ENCODE data around the gene CHGA. TPM values are rescaled to one million over a fixed set of nuclear protein-coding genes. Genes with fewer than 3 reads are reported as not detected.

CHGA gene
- total and polyA plus RNA-seq, 2 donors, result 0.71 to 4.3 TPM

DNA sequence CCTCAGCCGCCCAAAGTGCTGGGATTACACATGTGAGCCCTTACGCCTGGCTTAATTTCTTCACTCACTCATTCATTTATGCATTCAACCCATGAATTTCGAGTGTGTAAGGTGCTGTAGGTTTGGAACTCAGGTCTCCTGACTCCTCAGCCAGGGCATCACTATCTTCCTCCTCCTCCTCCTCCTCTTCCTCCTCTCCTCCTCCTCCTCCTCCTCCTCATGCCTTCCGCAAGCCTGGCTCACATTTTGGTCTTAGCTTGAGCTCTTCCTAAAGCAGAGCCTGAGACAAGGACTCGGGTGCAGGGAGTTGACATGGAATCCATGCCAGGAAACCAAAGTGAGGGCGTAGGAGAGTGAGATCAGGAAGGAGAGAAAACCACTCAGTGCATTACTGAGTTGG is 20.8 kb upstream of the CHGA start:
- peaks cover 0 to 23% of the 10 kb centered on the region in 2 donors for H3K27me3 ChIP-seq (ENCODE audit: control insufficient read depth in 2 of 2, insufficient read depth in 1 of 2, low read length in 1 of 2)
- H3K27ac ChIP-seq (ENCODE audit: low read depth in 1 of 2, low read length in 1 of 2), result no peak overlapping the region
- 80% methylated on average over 6 of the region's 6 CpGs for WGBS
- H3K4me1 ChIP-seq (ENCODE audit: control insufficient read depth in 2 of 2, insufficient read depth in 2 of 2, low read length in 2 of 2), result peaks cover 0 to 3% of the 10 kb centered on the region in 2 donors
- no peak overlapping the region for H3K4me3 ChIP-seq (ENCODE audit: low read length in 2 of 2)
- no peak for DNase-seq (ENCODE audit: low read depth in 6 of 9, low spot score in 9 of 9)
- H3K36me3 ChIP-seq (ENCODE audit: control insufficient read depth in 2 of 2, insufficient read depth in 2 of 2, low read length in 1 of 2), result no peaks in the 10 kb centered on the region
- H3K9me3 ChIP-seq (ENCODE audit: control insufficient read depth in 2 of 2, insufficient read depth in 1 of 2, low read length in 1 of 2), result no peaks in the 10 kb centered on the region

GRCh38 chr14:92902726-92903125 is 20.2 kb upstream of the CHGA start:
- H3K4me3 ChIP-seq (ENCODE audit: low read length in 2 of 2), result no peak overlapping the region
- peaks cover 0 to 3% of the 10 kb centered on the region in 2 donors for H3K4me1 ChIP-seq (ENCODE audit: control insufficient read depth in 2 of 2, insufficient read depth in 2 of 2, low read length in 2 of 2)
- H3K27ac ChIP-seq (ENCODE audit: low read depth in 1 of 2, low read length in 1 of 2), result no peak overlapping the region
- WGBS, result 33% methylated on average over 17 of the region's 17 CpGs
- peaks cover 0 to 23% of the 10 kb centered on the region in 2 donors for H3K27me3 ChIP-seq (ENCODE audit: control insufficient read depth in 2 of 2, insufficient read depth in 1 of 2, low read length in 1 of 2)
- DNase-seq (ENCODE audit: low read depth in 6 of 9, low spot score in 9 of 9), result no peak
- H3K9me3 ChIP-seq (ENCODE audit: control insufficient read depth in 2 of 2, insufficient read depth in 1 of 2, low read length in 1 of 2), result no peaks in the 10 kb centered on the region
- no peaks in the 10 kb centered on the region for H3K36me3 ChIP-seq (ENCODE audit: control insufficient read depth in 2 of 2, insufficient read depth in 2 of 2, low read length in 1 of 2)

DNA sequence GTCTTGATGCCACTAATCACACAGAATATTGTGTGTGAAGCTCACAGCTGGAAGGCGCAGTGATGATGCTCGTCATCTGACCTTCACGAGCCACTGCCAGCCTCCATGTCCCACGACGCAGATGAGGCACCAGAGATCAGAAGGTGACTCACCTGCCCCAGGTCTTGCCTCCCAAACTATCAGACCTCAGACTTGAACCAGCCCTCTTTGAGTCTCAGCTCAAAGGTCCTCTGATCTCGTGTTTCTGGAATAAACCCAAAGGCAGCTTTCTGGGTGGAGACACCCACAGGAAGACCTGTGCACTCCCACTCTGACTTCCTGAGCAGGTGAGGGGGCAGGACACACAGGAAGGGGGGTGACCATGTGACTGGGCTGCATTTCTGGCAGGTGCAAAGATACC is 19.6 kb upstream of the CHGA start:
- Histone ChIP-seq H3K27ac (ENCODE audit: low read depth in 1 of 2, low read length in 1 of 2) (no peak overlapping the region), H3K36me3 (ENCODE audit: control insufficient read depth in 2 of 2, insufficient read depth in 2 of 2, low read length in 1 of 2) (no peaks in the 10 kb centered on the region), H3K4me1 (ENCODE audit: control insufficient read depth in 2 of 2, insufficient read depth in 2 of 2, low read length in 2 of 2) (peaks cover 0 to 3% of the 10 kb centered on the region in 2 donors), H3K4me3 (ENCODE audit: low read length in 2 of 2) (no peak overlapping the region), H3K27me3 (ENCODE audit: control insufficient read depth in 2 of 2, insufficient read depth in 1 of 2, low read length in 1 of 2) (peaks cover 0 to 23% of the 10 kb centered on the region in 2 donors), H3K9me3 (ENCODE audit: control insufficient read depth in 2 of 2, insufficient read depth in 1 of 2, low read length in 1 of 2) (no peaks in the 10 kb centered on the region)
- DNase-seq (ENCODE audit: low read depth in 6 of 9, low spot score in 9 of 9), result no peak
- 70% methylated on average over 6 of the region's 6 CpGs for WGBS

- no peak for DNase-seq (ENCODE audit: low read depth in 6 of 9, low spot score in 9 of 9)
- Histone ChIP-seq H3K9me3 (ENCODE audit: control insufficient read depth in 2 of 2, insufficient read depth in 1 of 2, low read length in 1 of 2) (no peaks in the 10 kb centered on the region), H3K27ac (ENCODE audit: low read depth in 1 of 2, low read length in 1 of 2) (no peak overlapping the region), H3K27me3 (ENCODE audit: control insufficient read depth in 2 of 2, insufficient read depth in 1 of 2, low read length in 1 of 2) (peaks cover 0 to 23% of the 10 kb centered on the region in 2 donors), H3K4me3 (ENCODE audit: low read length in 2 of 2) (no peak overlapping the region), H3K4me1 (ENCODE audit: control insufficient read depth in 2 of 2, insufficient read depth in 2 of 2, low read length in 2 of 2) (peaks cover 0 to 3% of the 10 kb centered on the region in 2 donors), H3K36me3 (ENCODE audit: control insufficient read depth in 2 of 2, insufficient read depth in 2 of 2, low read length in 1 of 2) (no peaks in the 10 kb centered on the region)
- WGBS, result 82% methylated on average over 8 of the region's 8 CpGs
Measured at GRCh38 chr14:92905667-92906066, 17.3 kb upstream of the CHGA start.

DNA sequence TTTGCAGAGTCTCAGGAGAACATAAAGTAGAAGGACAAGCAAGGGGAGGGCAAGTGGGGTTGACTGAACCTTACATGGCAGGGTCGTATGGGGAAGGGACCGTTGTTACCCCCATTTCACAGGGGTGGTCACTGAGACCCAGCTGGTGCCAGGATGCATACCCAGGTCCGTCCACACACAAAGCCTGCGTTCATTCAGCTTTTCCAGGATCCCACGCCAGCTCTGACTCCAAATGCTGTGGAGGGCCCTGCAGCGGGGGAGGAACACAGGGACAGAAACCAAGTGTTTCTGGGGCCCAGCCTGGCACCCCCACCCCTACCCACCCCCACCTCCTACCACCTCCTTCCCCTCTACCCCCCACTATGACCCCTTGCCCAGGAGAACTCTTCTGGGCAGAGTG is 16.5 kb upstream of the CHGA start:
- peaks cover 0 to 23% of the 10 kb centered on the region in 2 donors for H3K27me3 ChIP-seq (ENCODE audit: control insufficient read depth in 2 of 2, insufficient read depth in 1 of 2, low read length in 1 of 2)
- H3K36me3 ChIP-seq (ENCODE audit: control insufficient read depth in 2 of 2, insufficient read depth in 2 of 2, low read length in 1 of 2), result no peaks in the 10 kb centered on the region
- 78% methylated on average over 6 of the region's 6 CpGs for WGBS
- H3K9me3 ChIP-seq (ENCODE audit: control insufficient read depth in 2 of 2, insufficient read depth in 1 of 2, low read length in 1 of 2), result no peaks in the 10 kb centered on the region
- no peak overlapping the region for H3K27ac ChIP-seq (ENCODE audit: low read depth in 1 of 2, low read length in 1 of 2)
- no peak for DNase-seq (ENCODE audit: low read depth in 6 of 9, low spot score in 9 of 9)
- no peak overlapping the region for H3K4me3 ChIP-seq (ENCODE audit: low read length in 2 of 2)
- H3K4me1 ChIP-seq (ENCODE audit: control insufficient read depth in 2 of 2, insufficient read depth in 2 of 2, low read length in 2 of 2), result peaks cover 0 to 3% of the 10 kb centered on the region in 2 donors

DNA sequence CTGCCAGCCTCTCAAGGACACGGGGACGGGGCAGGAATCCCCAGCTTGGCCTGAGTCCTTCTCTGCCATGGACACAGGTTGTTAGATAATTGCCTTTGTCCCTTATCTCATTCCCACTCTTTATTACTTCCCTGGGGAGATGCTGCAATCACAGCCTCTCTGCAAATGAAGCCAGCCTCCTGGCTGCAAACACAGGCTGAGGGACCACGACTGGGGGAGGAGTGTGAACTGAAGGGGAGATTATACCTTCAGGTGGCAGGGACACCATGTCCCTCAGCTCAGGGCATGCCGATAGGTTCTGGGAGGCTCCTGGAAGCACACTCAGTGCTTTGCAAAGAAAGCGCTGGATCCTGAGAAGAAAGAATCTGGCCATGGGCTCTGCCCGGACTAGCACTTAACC is 16.1 kb upstream of the CHGA start:
- Histone ChIP-seq H3K9me3 (ENCODE audit: control insufficient read depth in 2 of 2, insufficient read depth in 1 of 2, low read length in 1 of 2) (no peaks in the 10 kb centered on the region), H3K27me3 (ENCODE audit: control insufficient read depth in 2 of 2, insufficient read depth in 1 of 2, low read length in 1 of 2) (peaks cover 0 to 23% of the 10 kb centered on the region in 2 donors), H3K36me3 (ENCODE audit: control insufficient read depth in 2 of 2, insufficient read depth in 2 of 2, low read length in 1 of 2) (no peaks in the 10 kb centered on the region), H3K27ac (ENCODE audit: low read depth in 1 of 2, low read length in 1 of 2) (no peak overlapping the region), H3K4me1 (ENCODE audit: control insufficient read depth in 2 of 2, insufficient read depth in 2 of 2, low read length in 2 of 2) (peaks cover 0 to 3% of the 10 kb centered on the region in 2 donors), H3K4me3 (ENCODE audit: low read length in 2 of 2) (no peak overlapping the region)
- WGBS, result 62% methylated on average over 6 of the region's 6 CpGs
- DNase-seq (ENCODE audit: low read depth in 6 of 9, low spot score in 9 of 9), result no peak

DNA sequence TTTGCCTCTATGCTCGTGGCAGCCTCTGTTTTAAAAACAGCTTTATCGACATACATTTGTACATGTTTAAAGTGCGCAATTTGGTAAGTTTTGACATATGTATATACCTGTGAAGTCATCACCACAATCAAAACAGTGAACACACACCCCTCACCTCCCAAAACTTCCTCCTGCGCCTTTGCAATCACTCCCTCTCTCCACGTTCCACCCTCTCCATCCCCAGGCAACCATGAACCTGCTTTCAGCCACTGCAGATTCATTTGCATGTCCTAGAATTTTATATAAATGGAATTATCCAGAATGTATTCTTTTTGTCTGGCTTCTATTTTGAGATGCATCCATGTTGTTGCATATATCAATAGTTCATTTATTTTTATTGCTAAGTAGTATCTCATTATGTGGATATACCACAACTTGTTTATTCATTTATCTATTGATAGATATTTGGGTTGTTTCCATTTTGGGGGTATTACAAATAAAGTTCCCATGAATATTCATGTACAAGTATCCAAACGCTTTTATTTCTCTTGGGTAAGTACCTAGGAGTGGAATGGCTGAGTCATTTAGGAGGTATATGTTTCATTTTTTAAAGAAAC is 15.5 kb upstream of the CHGA start:
- H3K27ac ChIP-seq (ENCODE audit: low read depth in 1 of 2, low read length in 1 of 2), result no peak overlapping the region
- H3K4me1 ChIP-seq (ENCODE audit: control insufficient read depth in 2 of 2, insufficient read depth in 2 of 2, low read length in 2 of 2), result peaks cover 0 to 3% of the 10 kb centered on the region in 2 donors
- 84% methylated on average over 6 of the region's 6 CpGs for WGBS
- H3K36me3 ChIP-seq (ENCODE audit: control insufficient read depth in 2 of 2, insufficient read depth in 2 of 2, low read length in 1 of 2), result no peaks in the 10 kb centered on the region
- no peaks in the 10 kb centered on the region for H3K9me3 ChIP-seq (ENCODE audit: control insufficient read depth in 2 of 2, insufficient read depth in 1 of 2, low read length in 1 of 2)
- peaks cover 0 to 20% of the 10 kb centered on the region in 2 donors for H3K27me3 ChIP-seq (ENCODE audit: control insufficient read depth in 2 of 2, insufficient read depth in 1 of 2, low read length in 1 of 2)
- DNase-seq (ENCODE audit: low read depth in 6 of 9, low spot score in 9 of 9), result no peak
- H3K4me3 ChIP-seq (ENCODE audit: low read length in 2 of 2), result no peak overlapping the region

GRCh38 chr14:92914087-92914656 is 8.8 kb upstream of the CHGA start:
- no peaks in the 10 kb centered on the region for H3K36me3 ChIP-seq (ENCODE audit: control insufficient read depth in 2 of 2, insufficient read depth in 2 of 2, low read length in 1 of 2)
- no peak overlapping the region for H3K4me3 ChIP-seq (ENCODE audit: low read length in 2 of 2)
- WGBS, result 11% methylated on average over 7 of the region's 7 CpGs
- H3K27me3 ChIP-seq (ENCODE audit: control insufficient read depth in 2 of 2, insufficient read depth in 1 of 2, low read length in 1 of 2), result no peaks in the 10 kb centered on the region
- no peaks in the 10 kb centered on the region for H3K9me3 ChIP-seq (ENCODE audit: control insufficient read depth in 2 of 2, insufficient read depth in 1 of 2, low read length in 1 of 2)
- DNase-seq (ENCODE audit: low read depth in 6 of 9, low spot score in 9 of 9), result peak in 8 of 9 donors; percentile 9 to 70 (median 44)
- no peak overlapping the region for H3K27ac ChIP-seq (ENCODE audit: low read depth in 1 of 2, low read length in 1 of 2)
- H3K4me1 ChIP-seq (ENCODE audit: control insufficient read depth in 2 of 2, insufficient read depth in 2 of 2, low read length in 2 of 2), result no peaks in the 10 kb centered on the region

GRCh38 chr14:92916201-92916600 is 6.7 kb upstream of the CHGA start:
- no peaks in the 10 kb centered on the region for H3K27me3 ChIP-seq (ENCODE audit: control insufficient read depth in 2 of 2, insufficient read depth in 1 of 2, low read length in 1 of 2)
- WGBS, result 86% methylated on average over 4 of the region's 4 CpGs
- no peak for DNase-seq (ENCODE audit: low read depth in 6 of 9, low spot score in 9 of 9)

More at GRCh38 chr14:92916201-92916600, 6.7 kb upstream of the CHGA start:
- no peak overlapping the region for H3K27ac ChIP-seq (ENCODE audit: low read depth in 1 of 2, low read length in 1 of 2)
- H3K9me3 ChIP-seq (ENCODE audit: control insufficient read depth in 2 of 2, insufficient read depth in 1 of 2, low read length in 1 of 2), result no peaks in the 10 kb centered on the region
- no peak overlapping the region for H3K4me3 ChIP-seq (ENCODE audit: low read length in 2 of 2)
- H3K36me3 ChIP-seq (ENCODE audit: control insufficient read depth in 2 of 2, insufficient read depth in 2 of 2, low read length in 1 of 2), result no peaks in the 10 kb centered on the region
- H3K4me1 ChIP-seq (ENCODE audit: control insufficient read depth in 2 of 2, insufficient read depth in 2 of 2, low read length in 2 of 2), result no peaks in the 10 kb centered on the region

Measured in thymus (tissue), 11 donors.